Calu3 (cell line): ENCODE data around the gene THADA. TPM values are rescaled to one million over a fixed set of nuclear protein-coding genes. Genes with fewer than 3 reads are reported as not detected.

Experiments used
- BruUV-seq: library from RNA; stranded (reverse); fragments of 400-500 nt; replicated peaks from 2 replicates; lab custom pipeline; 2021; lab: Mats Ljungman, UMichigan
- CTCF ChIA-PET: fragments of 300-600 bp; sonication (Branson Sonifier 250); formaldehyde crosslinking; loops from one replicate; lab custom pipeline; 2022; ENCODE audit warnings: antibody characterized with exemption; lab: Charles Lee
- DNase-seq: peaks from one replicate; pipeline ENCODE4 v3.0.0; 2022
- H3K27ac Mint-ChIP-seq: one replicate; pipeline ENCODE4 v1.8.0; 2022; ENCODE audit warnings: mixed read lengths; ENCODE audit not compliant: unreplicated experiment
- H3K27me3 Mint-ChIP-seq: one replicate; pipeline ENCODE4 v1.8.0; 2022; ENCODE audit warnings: mixed read lengths; ENCODE audit not compliant: unreplicated experiment
- H3K36me3 Mint-ChIP-seq: one replicate; pipeline ENCODE4 v1.8.0; 2022; ENCODE audit warnings: mild to moderate bottlenecking, moderate library complexity, mixed read lengths; ENCODE audit not compliant: insufficient read depth, unreplicated experiment
- H3K4me1 Mint-ChIP-seq: one replicate; pipeline ENCODE4 v1.8.0; 2022; ENCODE audit warnings: mild to moderate bottlenecking, low read depth, mixed read lengths; ENCODE audit not compliant: unreplicated experiment
- H3K4me3 Mint-ChIP-seq: one replicate; pipeline ENCODE4 v1.8.0; 2022; ENCODE audit warnings: mild to moderate bottlenecking, low read depth, moderate library complexity, mixed read lengths; ENCODE audit not compliant: unreplicated experiment
- H3K9me3 Mint-ChIP-seq: one replicate; pipeline ENCODE4 v1.8.0; 2022; ENCODE audit warnings: low read depth, mixed read lengths; ENCODE audit not compliant: unreplicated experiment
- CTCF ChIP-seq: fragments of 200-600 bp; IDR thresholded peaks from one replicate; pipeline ENCODE4 v1.8.0; 2022; ENCODE audit warnings: antibody characterized with exemption; ENCODE audit not compliant: unreplicated experiment
- intact Hi-C: fragments of 100-400 bp; cut with micrococcal nuclease; formaldehyde crosslinking; loops from one replicate; pipeline ENCODE4 v1.10.0; 2022; ENCODE audit not compliant: unreplicated experiment
- total RNA-seq: library from RNA; stranded (reverse); gene quantifications from 2 replicates; pipeline ENCODE4 v1.2.3, GENCODE V29; 2022

THADA gene
- total RNA-seq, 1 experiment from 2014 or later: 35.5 TPM

- TF ChIP-seq CTCF: no peak
- Mint-ChIP-seq H3K27me3 (no peaks in the 10 kb centered on the region), H3K9me3 (no peaks in the 10 kb centered on the region), H3K36me3 (no peaks in the 10 kb centered on the region), H3K4me1 (no peaks in the 10 kb centered on the region), H3K4me3 (no peak overlapping the region), H3K27ac (no peak overlapping the region)
- BruUV-seq: no TSS peak
- intact Hi-C loops: no loop called here
- CTCF ChIA-PET: no interaction called here
- DNase-seq: no peak
Observed at GRCh38 chr2:43402002-43402401, 193.8 kb downstream of the THADA start.

GRCh38 chr2:43400508-43400907 lies 195.3 kb downstream of the THADA start:
- H3K9me3 Mint-ChIP-seq: no peaks in the 10 kb centered on the region
- no peaks in the 10 kb centered on the region for H3K27me3 Mint-ChIP-seq
- H3K27ac Mint-ChIP-seq: no peak overlapping the region
- no TSS peak for BruUV-seq
- no peak for TF ChIP-seq CTCF
- DNase-seq: no peak
- H3K36me3 Mint-ChIP-seq: no peaks in the 10 kb centered on the region
- intact Hi-C loops: no loop called here
- CTCF ChIA-PET: no interaction called here
- no peaks in the 10 kb centered on the region for H3K4me1 Mint-ChIP-seq
- H3K4me3 Mint-ChIP-seq: no peak overlapping the region

GRCh38 chr2:43399515-43400264 lies 196.1 kb downstream of the THADA start:
- Mint-ChIP-seq H3K4me1 (no peaks in the 10 kb centered on the region), H3K36me3 (no peaks in the 10 kb centered on the region), H3K4me3 (no peak overlapping the region), H3K27me3 (no peaks in the 10 kb centered on the region), H3K9me3 (no peaks in the 10 kb centered on the region), H3K27ac (no peak overlapping the region)
- CTCF ChIA-PET: no interaction called here
- intact Hi-C loops: no loop called here
- no peak for DNase-seq
- BruUV-seq: no TSS peak
- TF ChIP-seq CTCF: no peak

GRCh38 chr2:43399098-43399497 lies 196.7 kb downstream of the THADA start:
- Mint-ChIP-seq H3K36me3 (no peaks in the 10 kb centered on the region), H3K9me3 (no peaks in the 10 kb centered on the region), H3K27ac (no peak overlapping the region), H3K4me1 (no peaks in the 10 kb centered on the region), H3K27me3 (no peaks in the 10 kb centered on the region), H3K4me3 (no peak overlapping the region)
- no peak for TF ChIP-seq CTCF
- BruUV-seq: no TSS peak
- CTCF ChIA-PET: no interaction called here
- DNase-seq: no peak
- intact Hi-C loops: no loop called here
